Stimulated activated CD8-positive, alpha-beta memory T cell treated with anti-CD3 and anti-CD28 coated beads, Interleukin-12 subunit alpha, Interleukin-12 subunit beta, amount 100 ng/mL, for 24 hours (primary cell): ENCODE data around the gene ARMS2.

Experiments
- DNase-seq: peaks from one replicate; pipeline ENCODE4 v3.0.0-alpha.2; 2020; ENCODE audit errors: extremely low read depth

Gene ARMS2, protein sequence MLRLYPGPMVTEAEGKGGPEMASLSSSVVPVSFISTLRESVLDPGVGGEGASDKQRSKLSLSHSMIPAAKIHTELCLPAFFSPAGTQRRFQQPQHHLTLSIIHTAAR

DNA sequence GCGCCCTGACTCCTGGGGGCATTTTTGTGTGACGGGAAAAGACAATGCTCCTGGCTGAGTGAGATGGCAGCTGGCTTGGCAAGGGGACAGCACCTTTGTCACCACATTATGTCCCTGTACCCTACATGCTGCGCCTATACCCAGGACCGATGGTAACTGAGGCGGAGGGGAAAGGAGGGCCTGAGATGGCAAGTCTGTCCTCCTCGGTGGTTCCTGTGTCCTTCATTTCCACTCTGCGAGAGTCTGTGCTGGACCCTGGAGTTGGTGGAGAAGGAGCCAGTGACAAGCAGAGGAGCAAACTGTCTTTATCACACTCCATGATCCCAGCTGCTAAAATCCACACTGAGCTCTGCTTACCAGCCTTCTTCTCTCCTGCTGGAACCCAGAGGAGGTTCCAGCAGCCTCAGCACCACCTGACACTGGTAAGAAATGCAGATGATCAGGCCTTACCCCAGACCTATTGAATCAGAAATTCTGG lies at the start of gene ARMS2:
Gene ARMS2, plus strand, starts transcription at position 51 of the 478 bp plus-strand sequence. Its CDS starts 75 bp downstream, at position 126.
- no peak for DNase-seq

DNA sequence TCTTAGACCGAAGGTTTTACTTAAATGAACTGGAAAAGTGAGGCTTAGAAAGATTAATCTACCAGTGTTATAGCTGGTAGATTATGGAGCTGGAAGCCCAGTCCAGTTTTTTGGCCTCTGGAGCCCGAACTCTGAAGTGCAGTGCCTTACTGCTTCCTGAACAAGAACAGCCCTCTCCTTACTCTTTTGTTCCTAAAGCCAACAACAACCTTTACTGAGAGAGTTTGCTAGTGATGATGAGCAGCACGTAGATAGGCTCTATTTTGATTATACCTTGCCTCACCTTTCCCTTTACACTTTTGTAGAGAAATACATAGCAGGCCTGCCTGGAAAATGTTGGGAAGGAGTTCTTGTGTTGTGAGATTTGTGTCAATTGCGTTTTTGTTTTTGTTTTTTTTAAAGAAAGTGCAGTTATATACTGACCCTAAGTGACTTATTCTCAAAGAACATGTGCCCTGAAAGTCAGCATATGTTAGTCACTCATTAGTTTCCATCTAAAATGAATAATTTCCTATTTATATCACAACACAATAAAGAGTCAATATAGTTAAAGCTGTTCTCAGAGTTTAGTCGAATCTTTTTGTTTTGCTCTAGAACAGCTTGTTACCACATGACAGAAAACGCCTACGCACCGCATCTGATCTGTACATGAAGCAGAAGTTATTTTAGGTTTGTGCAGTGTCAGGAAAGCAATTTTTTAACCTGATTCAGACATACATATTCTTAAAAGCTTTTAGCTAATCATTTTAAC lies 46.9 kb upstream of the ARMS2 start:
- DNase-seq = peak; percentile 17

DNA sequence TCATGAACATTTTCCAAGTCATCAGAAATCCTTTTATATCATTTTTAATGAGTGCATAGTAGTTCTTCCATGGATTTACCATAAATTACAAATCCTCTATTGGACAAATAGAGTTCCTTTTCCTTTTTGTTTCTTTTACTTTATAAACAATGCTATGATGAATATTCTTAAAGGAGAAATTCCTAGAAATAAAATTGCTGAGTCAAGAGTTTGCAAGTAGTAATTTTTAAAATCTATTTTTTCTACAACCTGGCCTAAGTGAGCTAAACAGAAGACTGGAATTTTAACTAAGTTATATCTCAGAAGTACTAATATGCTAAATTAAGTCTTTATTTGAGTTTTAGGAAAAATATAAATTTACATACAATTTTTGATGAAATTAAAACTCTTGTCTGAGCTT lies 41.1 kb upstream of the ARMS2 start:
- DNase-seq = no peak

DNA sequence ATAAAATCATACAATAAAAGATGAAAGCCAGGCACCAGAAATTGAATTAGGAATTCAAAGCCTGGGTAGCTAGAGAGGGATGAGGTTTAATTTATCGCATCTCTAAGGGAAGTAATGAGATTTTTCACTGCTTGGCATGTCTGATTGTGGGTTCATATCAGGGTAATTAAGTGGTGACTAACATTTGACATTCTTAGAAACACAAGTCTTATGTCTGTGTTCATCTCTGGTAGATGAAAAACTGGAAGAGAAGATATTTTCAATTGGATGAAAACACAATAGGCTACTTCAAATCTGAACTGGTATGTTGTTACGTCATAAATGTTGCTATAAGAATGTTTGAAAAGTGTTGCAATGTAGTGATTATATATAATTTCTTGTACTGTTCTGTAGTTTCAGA lies 36.8 kb upstream of the ARMS2 start:
- DNase-seq = no peak

DNA sequence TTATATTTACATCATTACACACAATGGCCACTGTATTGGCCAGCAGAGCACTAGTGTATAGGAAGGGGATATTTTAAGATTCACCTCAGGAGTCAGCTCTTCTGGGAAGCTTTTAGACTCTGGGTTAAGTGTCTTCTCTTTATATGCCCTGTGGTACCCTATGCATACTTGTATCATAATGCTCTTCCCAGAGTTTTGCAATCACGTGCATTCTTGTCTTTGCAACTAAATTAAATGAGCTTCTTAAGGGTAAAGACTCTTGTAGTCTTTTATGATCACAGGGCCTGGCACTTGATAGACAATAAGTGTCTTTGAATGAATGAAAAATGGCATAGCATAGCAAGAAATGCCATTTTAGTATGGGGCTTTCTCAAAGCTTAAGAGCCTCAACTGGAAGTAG lies 35.4 kb upstream of the ARMS2 start:
- DNase-seq = no peak

DNA sequence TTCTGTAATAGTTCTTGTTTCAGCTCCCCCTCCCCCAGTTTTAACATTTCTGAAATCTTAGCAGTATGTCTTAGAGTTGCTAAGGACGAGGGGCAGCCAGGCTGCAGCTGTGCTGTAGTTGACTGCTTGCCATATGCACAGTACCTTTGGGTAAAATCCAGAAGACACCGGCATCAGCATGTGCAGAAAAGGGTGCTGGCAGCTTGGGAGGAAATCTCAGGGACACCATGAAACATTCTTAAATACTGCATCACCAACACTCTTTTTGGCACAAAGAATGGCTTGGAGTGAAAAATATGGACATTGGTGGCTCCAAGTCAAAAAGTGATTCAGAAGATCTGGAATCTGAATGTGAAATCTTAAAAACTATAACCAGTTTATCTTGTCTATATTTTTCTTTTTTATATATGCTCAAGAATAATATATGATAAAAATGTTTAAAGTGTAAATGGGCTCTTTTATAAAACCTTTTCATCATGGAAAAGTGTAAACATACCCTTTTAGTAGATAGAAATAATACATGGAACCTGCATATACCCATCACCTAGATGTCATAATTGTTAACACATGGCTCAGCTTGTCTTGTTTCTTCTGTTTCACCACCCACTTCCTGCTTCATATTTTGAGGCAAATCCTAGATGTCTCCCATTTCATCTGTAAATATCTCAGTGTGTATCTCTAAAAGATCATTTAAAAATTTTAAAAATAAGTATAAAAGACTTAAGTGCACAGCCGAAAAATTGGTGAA lies 34.4 kb upstream of the ARMS2 start:
- DNase-seq = no peak

DNA sequence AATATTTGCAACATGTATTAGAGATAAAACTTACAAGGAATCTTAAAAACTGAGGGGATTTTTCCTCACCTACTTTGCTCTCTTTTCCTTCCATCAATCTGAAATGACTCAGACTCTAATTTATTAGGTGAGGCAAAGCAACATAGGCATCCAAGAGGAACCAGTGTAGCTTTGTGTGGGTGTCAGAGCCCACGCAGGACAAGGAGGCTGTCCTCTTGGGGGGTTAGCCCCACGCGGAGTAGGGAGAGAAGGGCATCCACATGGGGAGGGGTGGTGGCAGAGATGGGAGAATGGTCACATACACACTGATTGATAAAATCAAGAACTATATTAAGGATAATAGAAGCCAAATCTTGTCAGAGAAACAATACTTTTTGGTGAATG lies 33.8 kb upstream of the ARMS2 start:
- DNase-seq = no peak

DNA sequence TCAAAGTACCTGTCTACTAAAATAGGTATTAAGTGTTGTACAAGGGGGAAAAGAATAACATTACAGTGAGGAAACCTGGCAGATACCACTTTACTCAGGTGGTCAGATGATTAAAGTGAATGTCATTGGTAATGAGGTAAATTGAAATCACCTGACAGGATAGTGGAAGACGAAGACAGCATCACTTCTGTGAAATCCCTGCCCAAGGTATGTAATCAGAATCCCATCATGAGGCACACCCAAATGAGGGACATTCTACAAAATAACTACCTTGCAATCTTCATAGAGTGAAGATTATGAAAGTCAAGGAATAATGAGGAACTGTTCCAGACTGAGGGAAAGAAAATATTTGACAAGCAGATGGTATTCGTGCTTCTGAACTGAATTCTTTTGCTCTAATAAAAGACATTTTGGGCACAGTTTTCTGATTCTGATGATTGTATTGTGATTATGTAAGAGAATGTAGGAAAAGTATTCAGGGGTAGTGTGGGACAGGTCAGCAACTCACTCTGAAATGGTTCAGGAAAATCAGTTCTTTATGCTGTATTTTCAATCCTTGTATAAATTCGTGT lies 33.3 kb upstream of the ARMS2 start:
- no peak for DNase-seq

DNA sequence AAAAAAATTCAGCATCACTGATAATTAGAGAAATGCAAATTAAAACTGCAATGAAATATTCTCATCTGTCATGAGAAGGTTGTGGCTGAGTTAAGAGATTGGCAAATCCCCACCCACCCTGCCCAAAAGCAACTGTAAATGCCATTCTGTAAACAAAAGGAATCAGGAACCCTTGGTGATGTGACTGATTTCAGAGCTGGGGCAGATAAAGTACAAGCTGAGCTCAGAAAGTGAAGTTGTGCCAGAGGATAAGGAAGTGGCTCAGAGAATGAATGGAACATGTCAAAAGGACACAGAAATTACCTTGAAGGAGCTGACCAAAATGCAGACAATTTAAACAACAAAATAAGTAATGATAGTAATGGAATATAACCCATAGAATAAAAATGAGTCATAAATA lies 32.7 kb upstream of the ARMS2 start:
- no peak for DNase-seq

DNA sequence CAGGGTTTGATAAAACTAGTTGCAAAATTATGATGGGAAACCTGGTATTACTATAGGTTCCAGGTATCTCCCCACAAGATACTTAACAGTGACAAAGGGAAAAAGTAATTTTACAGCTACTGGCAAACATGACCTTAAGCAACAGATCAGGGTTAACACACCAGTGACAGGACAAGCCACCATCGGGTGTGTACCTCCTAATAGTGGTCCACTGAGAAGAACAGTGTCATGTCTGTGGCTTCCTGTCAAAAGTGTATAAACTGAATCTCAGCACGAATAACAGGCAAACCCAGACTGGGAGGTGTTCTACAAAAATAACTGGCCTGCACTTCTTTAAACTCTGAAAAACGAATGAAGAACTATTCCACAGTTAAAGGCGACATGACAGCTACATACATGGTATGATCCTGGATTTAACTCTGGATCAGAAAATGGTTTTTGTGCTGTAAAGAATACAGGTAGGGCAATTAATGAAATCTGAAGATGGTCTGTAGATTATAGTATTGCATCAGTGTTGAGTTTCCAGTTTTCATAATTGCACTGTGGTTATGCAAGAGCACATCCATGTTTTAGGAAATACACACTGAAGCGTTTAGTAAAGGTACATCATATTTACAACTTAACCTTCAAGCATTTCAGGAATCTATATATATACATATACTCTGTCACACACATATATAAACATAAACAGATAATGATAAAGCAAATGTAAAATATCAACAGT lies 32.0 kb upstream of the ARMS2 start:
- DNase-seq = no peak

DNA sequence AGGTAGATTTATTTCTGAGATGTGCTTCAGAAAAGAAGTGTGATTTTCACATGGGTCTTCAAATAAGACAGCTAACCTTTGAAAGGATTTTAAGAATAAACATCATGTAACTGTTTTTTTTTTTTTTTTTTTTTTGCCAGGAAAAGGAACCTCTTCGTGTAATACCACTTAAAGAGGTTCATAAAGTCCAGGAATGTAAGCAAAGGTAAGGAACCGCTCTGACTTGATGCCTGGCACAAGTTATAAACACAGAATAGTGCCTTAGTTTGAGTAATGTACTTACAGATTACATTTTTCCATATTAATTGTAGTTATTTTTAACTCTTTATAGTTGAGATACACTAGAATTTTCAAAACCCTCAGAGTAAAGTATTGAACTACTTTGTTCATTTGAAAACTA lies 30.4 kb upstream of the ARMS2 start:
- DNase-seq = no peak

DNA sequence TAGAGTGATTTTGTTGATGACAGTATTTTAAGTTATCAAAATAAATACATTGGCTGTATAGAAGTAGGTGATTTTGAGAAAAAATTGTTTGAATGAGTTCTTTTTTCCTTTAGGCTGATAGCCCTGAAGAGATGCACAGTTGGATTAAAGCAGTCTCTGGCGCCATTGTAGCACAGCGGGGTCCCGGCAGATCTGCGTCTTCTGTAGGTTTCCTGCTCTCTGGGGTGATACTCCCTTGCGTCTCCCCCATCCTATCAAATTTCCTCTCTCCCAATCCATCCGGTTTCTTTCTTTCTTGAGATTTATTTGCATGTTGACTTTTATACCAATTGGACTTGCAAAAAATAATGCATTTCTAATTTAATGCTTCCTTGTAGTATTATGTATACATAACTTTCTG lies 27.6 kb upstream of the ARMS2 start:
- DNase-seq = no peak

DNA sequence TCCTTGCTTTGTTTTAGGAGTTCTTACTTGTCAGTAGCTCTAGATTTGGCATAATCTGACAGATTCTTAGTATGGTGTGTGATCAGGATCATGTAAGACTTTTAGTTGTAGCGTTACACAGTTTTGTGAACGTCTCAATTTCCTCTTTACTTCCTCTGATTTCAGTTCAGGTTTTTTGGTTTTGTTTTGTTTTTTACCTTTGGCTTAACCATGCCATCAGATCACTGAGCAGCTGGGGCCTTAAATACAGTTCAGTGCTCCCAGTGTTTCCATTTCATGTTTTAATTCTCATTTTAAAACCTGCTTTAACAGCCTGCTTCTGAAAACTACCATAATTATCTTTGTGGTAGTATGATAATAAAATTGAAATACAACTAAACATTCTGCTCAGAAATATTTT lies 27.2 kb upstream of the ARMS2 start:
- no peak for DNase-seq

DNA sequence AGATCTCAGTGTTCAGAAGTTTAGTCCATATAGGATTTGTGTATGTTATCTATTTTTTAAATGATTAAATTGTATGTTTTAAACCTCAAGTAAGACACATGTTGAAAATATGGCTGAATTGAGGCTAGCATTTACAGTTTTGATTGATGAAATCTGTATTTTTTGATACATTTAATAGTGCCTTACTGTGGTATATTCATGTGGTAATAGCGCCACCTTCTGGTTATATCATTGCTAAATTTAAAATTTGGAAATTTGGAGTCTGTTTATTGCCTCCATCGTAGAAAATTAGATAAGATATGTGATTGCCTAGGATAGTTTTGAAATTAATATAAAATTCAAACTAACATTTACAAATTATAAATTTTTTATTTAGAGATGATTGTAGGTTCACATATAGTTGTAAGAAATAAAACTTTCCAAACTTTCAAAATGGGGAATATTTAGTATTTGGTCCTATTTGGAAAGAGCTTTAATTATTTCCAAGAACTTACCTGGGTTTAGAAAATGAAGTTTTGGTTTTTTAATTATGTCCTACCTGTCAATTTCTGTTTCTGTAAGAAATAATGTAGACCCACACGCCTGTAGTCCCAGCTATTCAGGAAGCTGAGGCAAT lies 19.1 kb upstream of the ARMS2 start:
- no peak for DNase-seq

DNA sequence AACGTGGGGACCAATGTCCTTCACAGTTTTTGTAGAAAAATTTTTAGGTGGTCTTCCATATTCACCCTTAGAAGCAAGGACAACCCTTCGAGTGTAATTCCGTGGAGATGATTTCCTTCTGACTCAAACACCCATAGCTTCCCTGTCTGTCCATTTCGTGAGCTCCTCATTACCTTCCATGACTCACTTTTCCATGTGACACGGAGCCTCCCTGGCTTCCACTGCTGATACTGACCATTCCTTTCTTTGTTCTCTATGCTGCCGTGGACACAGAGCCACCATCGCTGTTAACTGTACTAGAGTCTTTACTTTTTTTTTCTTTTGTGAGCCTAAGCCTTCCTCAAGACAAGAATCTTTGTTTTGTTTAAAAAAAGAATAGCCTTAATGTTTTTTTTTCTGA lies 12.5 kb upstream of the ARMS2 start:
- DNase-seq = no peak

DNA sequence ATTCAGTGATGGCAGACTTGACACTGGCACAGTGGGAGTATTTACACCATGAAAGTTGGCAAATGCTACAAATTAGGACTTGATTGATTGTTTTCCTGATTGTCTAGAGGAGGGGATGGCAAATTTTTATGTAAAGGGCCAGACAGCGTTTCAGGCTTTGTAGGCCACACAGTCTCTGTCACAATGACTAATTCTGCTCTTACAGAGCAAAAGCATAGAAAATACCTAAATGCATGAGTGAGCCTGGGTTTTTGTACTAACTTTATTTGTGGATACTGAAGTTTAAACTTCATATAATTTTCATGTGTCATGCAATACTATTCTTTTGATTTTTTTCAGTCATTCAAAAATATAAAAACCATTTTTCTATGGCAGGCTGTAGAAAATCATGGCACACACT lies 9.0 kb upstream of the ARMS2 start:
- no peak for DNase-seq

DNA sequence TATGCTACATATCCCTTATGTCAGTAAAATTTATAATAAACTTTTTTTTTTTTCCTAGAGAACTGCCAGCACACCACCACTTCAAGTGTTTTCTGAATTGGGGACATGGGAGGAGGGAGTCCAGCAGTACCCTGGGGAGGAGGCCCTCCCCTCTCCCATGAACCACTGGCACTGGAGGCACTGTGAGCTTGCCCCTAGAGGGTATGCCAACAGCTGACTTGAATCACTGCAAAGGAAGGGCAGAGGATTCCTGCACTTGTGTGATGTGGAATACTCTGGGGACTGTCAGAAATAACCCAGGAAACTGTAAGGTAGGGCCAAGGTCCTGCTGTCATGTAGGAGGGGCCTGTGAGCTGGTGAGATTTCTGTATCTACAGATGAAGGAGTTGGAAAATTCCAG lies 8.5 kb upstream of the ARMS2 start:
- DNase-seq = no peak

DNA sequence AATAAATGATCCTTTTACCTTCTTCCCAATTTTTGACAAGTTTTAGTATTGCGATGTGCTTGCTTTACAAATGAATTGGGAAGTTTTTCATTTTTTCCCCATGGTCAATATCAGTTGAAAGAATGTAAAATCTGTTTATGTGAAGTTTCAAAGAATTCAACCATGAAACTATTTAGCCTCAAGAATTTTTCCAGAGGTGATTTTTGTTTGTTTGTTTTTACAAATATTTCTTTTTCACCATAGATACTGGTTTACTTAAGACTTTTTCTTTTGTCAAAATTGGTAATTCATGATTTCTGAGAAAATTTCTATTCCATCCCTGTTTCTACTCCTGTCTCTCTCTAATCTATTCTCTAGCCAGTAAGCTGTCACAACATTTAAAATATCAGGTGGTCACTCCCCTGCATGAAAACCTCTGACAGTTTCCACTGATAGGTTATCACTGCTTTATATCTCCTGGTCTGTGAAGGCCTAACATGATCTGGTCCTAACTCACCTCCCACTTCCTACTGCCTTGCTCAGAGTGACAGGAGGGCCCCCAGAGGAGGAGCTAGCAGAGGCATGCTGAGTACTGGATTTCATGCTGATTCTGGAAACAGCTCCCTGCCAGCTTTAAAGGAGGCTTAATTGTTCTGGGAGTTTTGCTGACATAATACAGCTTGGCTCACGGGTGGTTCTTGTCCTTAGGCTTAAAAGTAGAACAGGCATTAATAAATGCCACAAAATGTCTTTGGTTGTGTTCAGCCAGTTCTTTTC lies 7.6 kb upstream of the ARMS2 start:
- no peak for DNase-seq

DNA sequence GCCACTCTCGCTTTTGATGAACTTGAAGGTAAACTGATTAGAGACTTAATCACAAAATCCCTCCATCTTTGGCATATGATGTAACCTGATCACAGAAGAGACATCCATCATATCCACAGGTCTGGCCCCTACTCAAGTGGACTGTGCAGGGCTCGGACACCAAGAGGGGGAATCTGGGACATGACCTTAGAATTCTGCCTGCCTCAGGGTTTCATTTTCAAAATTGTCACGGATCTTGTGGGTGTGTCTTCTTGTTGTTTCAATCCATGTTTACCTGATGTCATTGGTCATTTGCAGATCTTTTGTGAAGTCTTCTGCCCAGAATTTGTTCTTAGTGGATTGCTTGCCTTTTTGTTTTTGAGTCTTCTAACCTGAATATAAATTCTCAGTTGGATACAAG lies 5.9 kb upstream of the ARMS2 start:
- DNase-seq = no peak

DNA sequence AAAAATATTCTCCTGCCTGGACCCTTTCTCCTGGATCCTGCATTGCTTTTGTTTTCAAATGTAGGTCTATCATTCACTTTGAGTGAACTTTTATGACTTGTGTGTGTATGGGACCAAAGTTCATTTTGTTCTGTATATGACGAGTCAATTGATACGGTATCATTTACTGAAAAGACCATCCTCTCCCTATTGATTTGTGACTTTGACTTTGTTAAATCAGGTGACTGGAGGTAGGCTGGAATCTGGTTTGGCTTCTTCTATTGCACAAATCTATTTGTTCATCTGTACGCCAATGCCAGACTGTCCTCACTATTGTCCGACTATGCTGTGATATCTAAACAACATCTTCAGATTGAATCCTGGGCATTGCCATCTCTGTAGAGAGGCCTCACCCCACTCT lies 5.3 kb upstream of the ARMS2 start:
- no peak for DNase-seq
